Measurements from ENCODE around the gene GPHN.
"Not testable (repeated sequence)": the region's sequence is repeated elsewhere in the genome, so short reads cannot be mapped to it uniquely, and the experiment has no call there.

The GPHN gene

DNA sequence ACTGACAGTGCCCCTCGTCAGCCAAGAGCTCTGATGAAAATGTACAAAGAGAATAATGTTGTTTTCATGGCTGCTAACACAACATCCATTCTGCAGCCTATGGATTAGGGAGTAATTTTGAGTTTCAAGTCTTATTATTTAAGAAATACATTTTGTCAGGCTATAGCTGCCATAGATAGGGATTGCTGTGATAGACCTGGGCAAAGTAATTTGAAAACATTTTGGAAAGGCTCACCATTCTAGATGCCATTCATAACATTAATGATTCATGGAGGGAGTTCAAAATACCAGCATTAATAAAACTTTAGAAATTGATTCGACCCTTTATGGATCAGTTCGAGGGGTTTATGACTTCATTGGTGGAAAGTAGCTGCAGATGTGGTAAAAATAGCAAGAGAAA is 149.8 kb downstream of the GPHN start:
- DNase-seq (ENCODE audit: low read depth in 2 of 2) = no peak

DNA sequence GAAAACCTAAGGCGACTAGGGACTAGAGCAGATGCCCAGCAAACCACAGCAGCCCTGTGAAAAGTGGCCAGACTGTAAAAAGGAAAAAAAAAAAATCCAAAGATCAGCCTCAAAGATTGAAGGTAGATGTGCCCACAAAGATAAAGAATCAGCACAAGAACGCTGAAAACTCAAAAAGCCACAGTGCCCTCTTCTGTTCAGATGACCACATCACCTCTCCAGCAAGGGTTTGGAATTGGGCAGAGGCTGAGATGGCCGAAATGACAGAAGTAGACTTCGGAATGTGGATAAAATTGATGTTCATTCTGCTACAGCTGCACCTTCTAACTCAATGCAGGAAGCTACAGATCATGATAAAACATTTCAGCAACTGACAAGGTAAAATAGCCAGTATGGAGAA is 154.4 kb downstream of the GPHN start:
- DNase-seq (ENCODE audit: low read depth in 2 of 2) = no peak

DNA sequence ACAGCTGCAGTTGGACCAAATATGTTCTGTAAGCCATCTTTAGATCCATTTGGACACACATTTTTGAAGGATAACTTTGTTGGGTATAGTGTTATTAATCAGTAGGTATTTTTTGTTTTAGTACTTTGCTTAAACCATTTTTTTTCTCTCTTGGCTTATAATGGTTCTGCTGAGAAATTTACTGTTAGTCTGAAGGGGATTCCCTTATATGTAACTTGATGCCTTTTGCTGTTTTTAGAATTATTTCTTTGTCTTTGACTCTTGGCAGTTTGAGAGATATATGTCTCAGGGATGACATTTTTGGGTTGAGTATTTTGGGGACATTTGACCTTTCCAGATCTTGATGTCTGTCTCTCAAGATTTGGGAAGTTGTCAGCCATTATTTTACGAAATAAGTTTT is 169.8 kb downstream of the GPHN start:
- DNase-seq (ENCODE audit: low read depth in 2 of 2) = no peak

DNA sequence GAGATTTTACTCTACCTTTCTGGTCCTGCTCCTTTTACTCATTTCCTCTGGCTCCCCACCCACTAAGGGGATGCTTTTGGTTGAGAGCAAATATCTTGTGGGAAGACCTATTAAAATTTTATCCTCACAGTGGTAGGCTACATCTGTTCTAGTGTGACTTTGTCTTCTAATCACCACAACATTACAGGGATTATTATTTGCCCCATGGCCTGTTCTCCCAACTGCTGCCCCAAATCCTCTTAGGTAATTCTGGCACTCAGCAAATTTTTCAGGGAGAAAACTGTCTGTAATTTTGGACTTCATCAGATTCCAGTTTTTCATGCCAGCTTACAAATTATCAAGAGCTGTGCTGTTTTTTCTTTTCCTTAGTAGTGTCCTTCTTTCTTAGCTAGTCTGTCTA is 172.3 kb downstream of the GPHN start:
- DNase-seq (ENCODE audit: low read depth in 2 of 2) = no peak

DNA sequence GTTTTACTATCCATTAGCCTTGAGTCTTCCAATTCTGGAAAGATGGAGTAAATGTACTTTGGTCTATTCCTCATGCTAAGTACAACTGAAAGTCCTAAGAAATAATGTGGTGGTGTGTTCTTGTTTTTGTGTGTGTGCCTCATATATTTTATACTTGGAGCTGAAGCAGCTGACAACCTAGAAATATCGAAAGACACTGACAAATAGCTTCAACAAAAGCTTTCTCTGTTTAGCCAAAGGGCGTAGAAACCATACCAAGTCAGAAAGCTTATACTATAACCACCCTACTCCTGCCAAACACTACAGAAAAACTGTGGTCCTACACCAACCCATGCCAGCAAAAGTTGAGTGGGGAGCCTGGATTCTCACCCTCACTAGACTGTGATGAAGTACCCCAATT is 188.4 kb downstream of the GPHN start:
- no peak for DNase-seq (ENCODE audit: low read depth in 2 of 2)

DNA sequence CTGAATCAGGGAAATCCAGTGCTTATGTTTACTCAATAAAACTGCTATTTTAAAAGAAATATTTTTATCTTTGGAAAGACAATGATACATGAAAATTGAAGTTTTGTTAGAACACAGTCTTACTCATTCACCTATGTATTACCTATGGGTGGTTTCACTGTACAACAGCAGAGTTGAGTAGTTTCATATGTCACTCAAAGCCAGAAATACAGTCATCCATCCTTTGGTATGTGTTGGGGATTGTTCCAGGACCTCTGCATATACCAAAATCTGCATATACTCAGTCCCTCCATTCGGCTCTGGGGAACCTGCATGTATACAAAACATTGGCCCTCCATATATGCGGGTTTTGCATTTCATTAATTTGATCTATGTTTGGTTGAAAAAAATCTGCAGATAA is 190.6 kb downstream of the GPHN start:
- no peak for DNase-seq (ENCODE audit: low read depth in 2 of 2)

DNA sequence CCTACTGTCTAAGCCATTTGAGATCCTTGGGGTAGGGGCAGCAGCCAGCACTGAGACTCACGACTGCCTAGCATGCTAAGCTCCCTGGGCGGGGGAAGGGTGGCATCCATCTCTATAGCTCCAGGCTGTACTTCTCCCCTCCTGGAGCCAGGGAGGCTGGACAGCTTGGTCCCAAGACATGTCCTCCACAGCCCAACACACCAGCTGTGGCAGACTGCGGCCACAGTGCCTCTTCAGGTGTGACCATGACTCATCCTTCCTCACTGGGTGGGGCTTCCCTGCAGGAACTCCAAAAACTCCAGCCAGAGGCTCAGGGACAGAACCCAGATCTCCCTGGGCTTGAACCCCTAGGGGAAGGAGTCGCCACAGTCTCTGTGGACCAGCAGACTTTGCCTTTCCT is 193.9 kb downstream of the GPHN start:
- DNase-seq (ENCODE audit: low read depth in 2 of 2) = no peak

DNA sequence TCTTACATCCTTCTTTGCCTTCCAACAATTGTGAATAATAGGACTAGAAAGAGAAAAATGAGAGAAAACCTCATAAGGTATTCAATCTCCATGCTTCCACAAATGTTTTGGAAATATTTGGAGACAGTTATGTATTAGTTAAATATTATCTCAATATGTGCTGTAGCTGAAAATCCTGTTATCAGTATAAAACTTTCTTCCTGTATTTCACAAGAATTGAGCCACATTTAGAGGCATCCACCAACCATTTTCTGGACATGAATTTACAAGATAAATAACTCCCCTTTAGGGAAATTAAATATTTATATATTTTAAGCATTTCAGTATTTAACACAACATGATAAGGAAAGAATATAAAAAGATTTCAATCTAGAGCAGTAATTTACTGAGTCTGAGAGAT is 200.3 kb downstream of the GPHN start:
- DNase-seq (ENCODE audit: low read depth in 2 of 2) = no peak

DNA sequence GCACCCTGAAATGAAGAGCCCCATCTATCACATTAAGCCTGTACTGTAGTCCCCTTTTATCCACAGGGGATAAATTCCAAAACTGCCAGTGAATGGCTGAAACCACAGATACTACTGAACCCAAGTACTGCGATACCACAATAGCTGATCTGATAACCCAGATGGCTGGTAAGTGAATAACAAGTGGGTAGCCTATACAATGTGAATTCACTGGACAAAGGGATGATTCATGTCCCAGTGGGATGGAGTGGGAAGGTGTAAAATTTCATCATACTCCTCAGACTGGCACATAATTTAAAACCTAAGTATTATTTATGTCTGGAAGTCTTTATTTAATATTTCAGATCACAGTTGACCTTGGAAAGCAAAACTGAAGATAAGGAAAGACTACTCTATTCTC is 201.3 kb downstream of the GPHN start:
- DNase-seq (ENCODE audit: low read depth in 2 of 2) = no peak

DNA sequence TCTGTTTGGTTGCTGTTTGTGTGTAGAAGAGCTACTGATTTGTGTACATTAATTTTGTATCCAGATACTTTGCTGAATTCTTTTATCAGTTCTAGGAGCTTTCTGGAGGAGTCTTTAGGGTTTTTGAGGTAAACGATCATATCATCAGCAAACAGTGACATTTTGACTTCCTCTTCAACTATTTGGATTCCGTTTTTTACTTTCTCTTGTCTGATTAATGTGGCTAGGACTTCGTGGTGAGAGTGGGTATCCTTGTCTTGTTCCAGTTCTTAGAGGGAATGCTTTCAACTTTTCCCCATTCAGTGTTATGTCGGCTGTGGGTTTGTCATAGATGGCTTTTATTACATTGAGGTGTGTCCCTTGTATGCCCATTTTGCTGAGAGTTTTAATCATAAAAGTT is 206.3 kb downstream of the GPHN start:
- DNase-seq (ENCODE audit: low read depth in 2 of 2) = not testable (repeated sequence)

DNA sequence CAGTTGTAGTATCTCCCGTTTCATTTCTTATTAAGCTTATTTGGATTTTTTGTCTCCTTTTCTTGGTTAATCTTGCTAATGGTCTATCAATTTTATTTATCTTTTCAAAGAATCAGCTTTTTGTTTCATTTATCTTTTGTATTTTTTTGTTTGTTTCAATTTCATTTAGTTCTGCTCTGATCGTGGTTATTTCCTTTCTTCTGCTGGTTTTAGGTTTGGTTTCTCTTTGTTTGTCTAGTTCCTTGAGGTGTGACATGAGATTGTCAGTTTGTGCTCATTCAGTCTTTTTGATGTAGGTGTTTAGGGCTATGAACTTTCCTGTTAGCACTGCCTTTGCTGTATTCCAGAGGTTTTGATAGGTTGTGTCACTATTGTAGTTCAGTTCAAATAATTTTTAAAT is 207.4 kb downstream of the GPHN start:
- not testable (repeated sequence) for DNase-seq (ENCODE audit: low read depth in 2 of 2)

DNA sequence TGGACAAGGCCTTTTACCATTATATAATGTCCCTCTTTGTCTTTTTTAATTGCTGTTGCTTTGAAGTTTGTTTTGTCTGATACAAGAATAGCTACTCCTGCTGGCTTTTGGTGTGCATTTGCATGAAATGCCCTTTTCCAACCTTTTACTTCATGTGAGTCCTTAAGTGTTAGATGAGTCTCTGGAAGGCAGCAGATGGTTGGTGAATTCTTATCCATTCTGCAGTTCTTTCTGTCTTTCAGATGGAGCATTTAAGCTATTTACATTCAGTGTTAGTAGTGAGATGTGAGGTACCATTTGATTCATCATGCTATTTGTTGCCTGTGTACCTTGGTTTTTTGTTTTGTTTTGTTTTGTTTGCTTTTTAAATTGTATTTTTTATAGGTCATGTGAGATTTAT is 208.3 kb downstream of the GPHN start:
- DNase-seq (ENCODE audit: low read depth in 2 of 2) = no peak

DNA sequence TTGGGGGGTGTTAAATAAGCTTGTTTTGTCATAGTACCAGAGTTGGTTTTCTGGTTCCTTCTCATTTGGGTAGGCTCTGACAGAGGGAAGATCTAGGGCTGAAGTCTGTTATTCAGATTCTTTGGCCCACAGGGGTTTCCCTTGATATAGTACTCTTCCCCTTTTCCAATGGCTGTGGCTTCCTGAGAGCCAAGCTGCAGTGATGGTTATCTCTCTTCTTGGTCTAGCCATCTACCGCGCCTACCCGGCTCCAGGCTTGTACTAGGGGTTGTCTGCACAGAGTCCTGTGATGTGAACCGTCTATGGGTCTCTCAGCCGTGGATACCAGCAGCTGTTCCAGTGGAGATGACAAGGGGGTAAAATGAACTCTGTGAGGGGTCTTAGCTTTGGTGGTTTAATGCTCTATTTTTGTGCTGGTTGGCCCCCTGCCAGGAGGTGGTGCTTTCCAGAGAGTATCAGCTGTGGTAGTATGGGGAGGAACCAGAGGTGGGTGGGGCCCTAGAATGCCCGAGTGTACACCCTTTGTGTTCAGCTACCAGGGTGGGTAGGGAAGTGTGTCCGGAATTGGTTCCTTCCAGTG is 209.7 kb downstream of the GPHN start:
- DNase-seq (ENCODE audit: low read depth in 2 of 2) = no peak

DNA sequence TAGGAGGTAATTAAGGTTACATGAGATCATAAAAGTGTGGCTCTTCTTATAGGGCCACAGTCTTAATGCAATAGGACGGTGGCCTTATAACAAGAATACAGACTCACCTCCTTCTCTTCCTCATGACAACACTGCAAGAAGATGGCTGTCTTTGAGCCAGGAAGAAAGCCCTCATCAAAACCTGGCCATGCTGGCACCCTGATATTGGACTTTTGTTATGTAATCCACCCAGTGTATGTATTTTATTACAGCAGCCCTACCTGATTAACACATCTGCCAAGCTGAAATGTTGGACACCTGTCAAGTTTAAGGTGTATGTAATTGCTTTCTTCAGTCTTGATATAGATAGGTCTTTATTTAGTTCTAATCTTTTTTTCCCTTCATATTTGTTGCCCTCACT is 217.0 kb downstream of the GPHN start:
- no peak for DNase-seq (ENCODE audit: low read depth in 2 of 2)

DNA sequence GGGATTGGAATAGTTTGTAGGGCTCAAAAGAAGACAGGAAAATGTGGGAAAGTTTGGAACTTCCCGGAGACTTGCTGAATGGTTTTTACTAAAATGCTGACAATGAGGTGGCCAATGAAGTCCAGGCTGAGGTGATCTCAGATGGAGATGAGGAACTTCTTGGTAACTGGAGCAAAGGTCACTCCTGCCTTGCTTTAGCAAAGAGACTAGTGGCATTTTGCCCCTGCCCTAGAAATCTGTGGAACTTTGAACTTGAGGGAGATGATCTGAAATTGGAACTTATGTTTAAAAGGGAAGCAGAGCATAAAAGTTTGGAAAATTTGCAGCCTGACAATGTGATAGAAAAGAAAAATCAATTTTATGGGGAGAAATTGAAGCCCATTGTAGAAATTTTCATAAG is 223.4 kb downstream of the GPHN start:
- not testable (repeated sequence) for DNase-seq (ENCODE audit: low read depth in 2 of 2)

DNA sequence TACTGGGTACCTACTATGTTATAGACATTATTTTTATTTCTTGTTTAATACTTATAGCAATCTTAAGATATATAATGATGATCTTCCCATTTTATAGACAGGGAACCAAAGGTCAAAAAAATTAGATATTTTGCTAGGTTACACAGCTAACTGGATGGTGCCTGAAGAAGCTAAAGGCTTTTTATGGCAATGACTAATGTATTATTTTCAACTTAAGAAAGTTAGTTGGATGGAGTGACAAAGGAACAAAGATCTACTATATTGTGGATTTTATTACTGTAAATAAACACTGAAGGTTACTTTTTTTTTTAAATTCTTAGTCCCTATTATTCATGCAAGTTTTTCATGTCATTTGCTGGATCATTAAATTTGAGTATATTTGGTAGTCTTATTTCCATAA is 227.9 kb downstream of the GPHN start:
- no peak for DNase-seq (ENCODE audit: low read depth in 2 of 2)

DNA sequence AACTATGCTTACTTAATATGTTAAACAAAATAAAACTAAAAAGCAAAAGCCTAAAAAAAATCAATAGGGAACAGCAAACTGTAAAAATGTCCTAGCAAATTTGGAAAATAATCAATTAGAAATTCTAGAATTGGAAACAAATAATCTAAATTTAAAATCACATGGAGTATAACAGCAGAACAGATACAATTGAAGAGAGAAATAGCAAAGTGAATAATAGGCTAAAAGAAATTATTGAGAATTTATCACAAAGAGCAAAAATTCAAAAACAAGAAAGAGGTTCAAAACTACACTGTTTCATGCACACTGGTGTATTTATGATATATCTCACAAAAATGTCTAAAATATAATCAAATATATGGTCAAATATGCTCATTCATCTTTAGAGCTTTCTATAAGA is 231.9 kb downstream of the GPHN start:
- no peak for DNase-seq (ENCODE audit: low read depth in 2 of 2)

DNA sequence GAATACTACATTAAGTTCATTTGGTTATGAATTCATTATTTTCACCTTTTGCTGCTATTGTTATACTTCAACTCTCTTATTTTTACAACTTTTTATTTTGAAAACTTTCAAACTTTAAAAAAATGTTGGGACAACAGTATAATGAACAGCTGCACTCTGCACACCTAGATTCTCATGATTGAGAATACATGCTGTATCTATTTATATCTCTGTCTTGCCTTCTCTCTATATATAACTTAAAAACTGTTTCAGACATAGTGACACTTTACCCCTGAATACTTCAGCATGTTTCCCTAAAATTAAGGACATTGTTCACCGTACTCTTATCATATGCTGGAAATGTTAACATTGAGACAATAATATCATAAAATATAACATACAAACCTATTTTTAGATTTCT is 237.1 kb downstream of the GPHN start:
- DNase-seq (ENCODE audit: low read depth in 2 of 2) = no peak

DNA sequence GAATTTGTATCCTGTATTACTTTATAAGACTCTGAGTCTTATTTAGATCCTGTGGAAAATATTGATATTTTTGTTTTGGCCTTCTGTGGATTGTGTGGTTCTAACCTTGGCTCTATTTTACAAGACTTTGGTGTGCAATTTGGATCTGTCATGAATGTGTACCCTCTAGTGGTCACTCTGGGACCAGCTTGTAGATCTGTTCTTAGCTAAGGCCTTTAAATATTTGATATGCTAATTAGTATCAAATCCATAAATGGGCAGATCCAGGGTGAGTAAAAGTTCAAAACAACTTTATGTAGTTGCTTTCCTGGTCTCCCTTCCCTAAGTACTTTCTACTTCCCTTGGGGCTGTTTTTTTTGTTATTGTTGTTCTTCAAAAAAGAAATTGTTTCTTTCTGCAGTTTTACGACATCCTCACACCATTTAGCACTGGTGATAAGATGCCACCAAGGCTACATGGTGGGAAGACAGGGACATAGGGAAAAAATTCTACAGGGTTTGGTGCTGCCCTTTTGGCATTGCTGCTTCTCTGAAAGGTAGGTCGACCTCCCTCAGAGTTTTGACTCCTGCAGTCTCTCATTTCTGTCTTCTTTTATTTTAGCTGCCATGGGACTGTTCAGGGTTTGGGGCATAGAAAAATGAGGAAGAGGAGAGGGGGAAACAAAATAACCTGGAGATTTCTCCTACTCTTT is 238.5 kb downstream of the GPHN start:
- no peak for DNase-seq (ENCODE audit: low read depth in 2 of 2)

DNA sequence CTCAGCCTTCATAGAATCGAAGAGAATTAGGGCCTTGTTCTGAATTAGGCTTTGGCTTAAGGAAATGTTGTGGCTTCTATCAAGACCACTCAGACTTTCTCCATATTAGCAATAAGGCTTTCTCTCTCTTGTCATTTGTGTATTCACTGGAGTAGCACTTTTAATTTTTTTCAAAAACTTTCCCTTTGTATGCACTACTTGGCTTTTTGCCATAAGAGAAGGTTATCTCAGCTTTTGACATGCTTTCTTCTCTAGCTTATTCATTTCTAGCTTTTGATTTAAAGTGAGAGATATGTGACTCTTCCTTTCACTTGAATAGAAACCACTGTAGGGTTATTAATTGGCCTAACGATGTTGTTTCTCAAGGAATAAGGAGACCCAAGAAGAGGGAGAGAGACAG is 244.2 kb downstream of the GPHN start:
- no peak for DNase-seq (ENCODE audit: low read depth in 2 of 2)

DNA sequence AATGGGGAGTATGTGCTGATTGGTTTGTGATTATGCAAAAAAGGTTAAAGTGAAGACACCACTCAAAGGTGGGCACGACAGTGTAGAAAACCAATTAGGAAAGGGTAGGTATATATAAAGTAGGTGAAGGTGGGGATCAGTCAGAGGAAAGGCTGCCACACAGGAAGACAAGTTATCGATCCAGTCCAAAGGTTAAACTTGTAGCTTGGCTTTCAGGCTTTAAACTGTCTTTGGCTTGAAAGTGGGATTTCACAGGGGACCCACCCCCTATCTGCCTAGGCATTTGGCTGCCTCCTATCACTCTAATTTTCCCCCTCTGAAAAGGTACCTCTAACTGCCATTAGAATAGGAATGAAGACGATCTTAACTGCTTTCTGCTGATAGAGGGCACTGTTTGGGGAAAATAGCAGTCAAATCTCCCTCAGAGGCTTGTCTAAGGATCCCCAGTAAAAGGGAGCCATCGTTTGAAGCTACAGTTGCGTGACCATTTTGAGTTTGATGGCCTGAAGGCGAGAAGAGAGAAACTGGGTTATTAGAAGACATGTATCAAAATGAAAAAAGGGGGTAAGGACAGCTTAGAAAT is 250.2 kb downstream of the GPHN start:
- DNase-seq (ENCODE audit: low read depth in 2 of 2) = no peak

DNA sequence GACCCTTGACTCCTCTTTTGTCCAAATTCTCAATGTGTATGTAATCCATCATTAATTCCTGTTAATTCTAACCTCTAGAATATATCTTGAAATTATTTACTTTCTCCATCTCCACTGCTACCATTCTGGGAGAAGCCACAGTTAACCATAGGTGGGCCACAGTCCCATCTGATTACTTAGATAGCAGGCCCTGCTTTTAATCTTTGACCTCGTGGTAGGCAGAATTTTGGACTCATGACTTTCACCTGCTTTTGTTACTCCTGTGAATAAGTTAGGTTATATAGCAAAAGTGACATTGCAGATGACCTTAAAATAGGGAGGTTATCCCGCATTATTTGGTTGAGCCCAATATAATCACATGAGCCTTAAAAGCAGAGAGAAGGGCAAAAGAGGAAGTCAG is 264.2 kb downstream of the GPHN start:
- DNase-seq (ENCODE audit: low read depth in 2 of 2) = no peak

DNA sequence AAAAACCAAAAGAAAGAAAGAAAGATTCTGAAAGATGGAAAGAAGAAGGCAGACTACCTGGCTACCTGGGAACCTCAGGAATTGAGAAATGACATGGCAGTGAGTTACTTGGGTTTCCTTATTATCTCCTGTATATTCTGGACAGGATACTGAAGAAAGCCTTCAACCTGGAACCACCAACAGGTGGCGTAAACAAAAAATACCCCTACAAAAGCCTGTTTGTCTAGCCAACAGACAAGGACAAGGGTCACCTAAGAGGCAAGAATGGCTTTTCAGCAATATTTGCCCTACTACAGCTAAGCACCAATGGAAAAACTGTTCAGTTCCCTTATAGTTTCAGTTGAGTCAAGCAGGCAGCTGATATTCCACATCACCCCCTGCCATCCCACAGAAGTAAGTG is 274.9 kb downstream of the GPHN start:
- DNase-seq (ENCODE audit: low read depth in 2 of 2) = no peak

DNA sequence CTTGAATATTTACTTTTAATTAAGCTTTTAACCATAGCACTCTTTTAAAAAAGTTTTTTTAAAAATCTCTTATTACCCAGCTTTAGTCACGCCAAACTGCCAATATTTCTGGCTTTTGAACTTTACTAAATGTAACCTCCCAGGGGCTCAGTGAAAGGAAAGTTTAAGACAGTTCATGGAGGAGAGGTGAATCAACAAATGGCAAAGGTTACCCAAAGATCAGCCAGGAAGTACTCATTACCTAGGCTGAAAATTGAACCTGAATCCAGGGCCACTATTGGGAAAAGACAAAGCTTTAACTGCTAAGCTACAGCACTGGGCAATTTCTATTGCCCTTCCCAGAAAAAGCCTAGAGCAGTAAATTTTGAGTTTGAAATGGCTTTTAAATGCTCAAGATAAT is 282.2 kb downstream of the GPHN start:
- DNase-seq (ENCODE audit: low read depth in 2 of 2) = no peak
